Neural progenitor cell (in vitro differentiated cells): ENCODE data around the gene ADD3. TPM values are rescaled to one million over a fixed set of nuclear protein-coding genes. Genes with fewer than 3 reads are reported as not detected.

Experiments used
- DNase-seq: peaks from one replicate; pipeline ENCODE4 v3.0.0-alpha.2; 2016; ENCODE audit warnings: low spot score
- H2AFZ ChIP-seq: fragments of 200-600 bp; sonication (generic); replicated peaks from 2 replicates; pipeline ENCODE4 v1.6.1; 2016; ENCODE audit warnings: antibody characterized with exemption
- H3F3A ChIP-seq: fragments of 200-600 bp; sonication (generic); 2 replicates; pipeline ENCODE4 v1.6.1; 2016; ENCODE audit warnings: antibody characterized with exemption, low read depth
- H3K27ac ChIP-seq: fragments of 200-600 bp; sonication (generic); 2 replicates; pipeline ENCODE4 v1.5.1; 2016; ENCODE audit warnings: mild to moderate bottlenecking
- H3K27me3 ChIP-seq: fragments of 200-600 bp; sonication (generic); 2 replicates; pipeline ENCODE4 v1.6.1; 2016; ENCODE audit warnings: mild to moderate bottlenecking, moderate library complexity
- H3K36me3 ChIP-seq: fragments of 200-600 bp; sonication (generic); 2 replicates; pipeline ENCODE4 v1.5.1; 2016
- H3K4me1 ChIP-seq: fragments of 200-600 bp; sonication (generic); 2 replicates; pipeline ENCODE4 v1.6.1; 2016; ENCODE audit warnings: mixed run types
- H3K4me2 ChIP-seq: fragments of 200-600 bp; sonication (generic); 2 replicates; pipeline ENCODE4 v1.6.1; 2016
- H3K4me3 ChIP-seq: fragments of 200-600 bp; sonication (generic); 2 replicates; pipeline ENCODE4 v1.5.1; 2016
- H3K79me2 ChIP-seq: fragments of 200-600 bp; sonication (generic); 2 replicates; pipeline ENCODE4 v1.6.1; 2016; ENCODE audit warnings: low read depth
- H3K9ac ChIP-seq: fragments of 200-600 bp; sonication (generic); 2 replicates; pipeline ENCODE4 v1.6.1; 2016
- H3K9me3 ChIP-seq: fragments of 200-600 bp; sonication (generic); 2 replicates; pipeline ENCODE4 v1.5.1; 2016; ENCODE audit warnings: low read depth
- H4K20me1 ChIP-seq: fragments of 200-600 bp; sonication (generic); 2 replicates; pipeline ENCODE4 v1.6.1; 2016; ENCODE audit warnings: low read depth
- H3K27ac Mint-ChIP-seq: 3 replicates; pipeline ENCODE4 v1.8.0; 2021; ENCODE audit warnings: mixed read lengths
- H3K27me3 Mint-ChIP-seq: 2 replicates; pipeline ENCODE4 v1.8.0; 2022; ENCODE audit warnings: low read depth, mild to moderate bottlenecking, inconsistent platforms, moderate library complexity, mixed read lengths; ENCODE audit not compliant: insufficient read depth
- H3K36me3 Mint-ChIP-seq: 3 replicates; pipeline ENCODE4 v1.8.0; 2021; ENCODE audit warnings: mixed read lengths
- H3K4me1 Mint-ChIP-seq: 3 replicates; pipeline ENCODE4 v1.8.0; 2021; ENCODE audit warnings: mixed read lengths
- H3K4me3 Mint-ChIP-seq: 3 replicates; pipeline ENCODE4 v1.8.0; 2021; ENCODE audit warnings: mild to moderate bottlenecking, moderate library complexity, mixed read lengths
- H3K9me3 Mint-ChIP-seq: 3 replicates; pipeline ENCODE4 v1.8.0; 2020; ENCODE audit warnings: mixed read lengths
- CTCF ChIP-seq: fragments of 200-600 bp; sonication (generic); IDR thresholded peaks from 2 replicates; pipeline ENCODE4 v1.5.1; 2017; ENCODE audit warnings: antibody characterized with exemption, mild to moderate bottlenecking
- EZH2 ChIP-seq: fragments of 200-600 bp; sonication (generic); IDR thresholded peaks from 2 replicates; pipeline ENCODE4 v1.6.1; 2017; ENCODE audit warnings: antibody characterized with exemption, mild to moderate bottlenecking, moderate library complexity
- EZH2phosphoT487 ChIP-seq: fragments of 200-600 bp; sonication (generic); IDR thresholded peaks from 2 replicates; pipeline ENCODE4 v1.6.1; 2017; ENCODE audit warnings: antibody characterized with exemption
- total RNA-seq: library from RNA; depleted of rRNA; stranded (reverse); fragments of >200 nt; gene quantifications from 2 replicates; pipeline ENCODE4 v1.2.3, GENCODE V29; 2015; ENCODE audit warnings: low replicate concordance

ADD3 gene
- total RNA-seq, 1 donor from 2014 or later: 345 TPM

GRCh38 chr10:110051487-110051886 is 43.7 kb downstream of the ADD3 start:
- Histone ChIP-seq H3K79me2 (peaks cover 89% of the 10 kb centered on the region), H3K36me3 (peaks cover 10% of the 10 kb centered on the region), H2AFZ (no peak overlapping the region), H3F3A (peaks cover 4% of the 10 kb centered on the region), H4K20me1 (peaks cover 14% of the 10 kb centered on the region), H3K27ac (no peak overlapping the region), H3K9ac (no peak overlapping the region), H3K4me2 (no peak overlapping the region), H3K27me3 (no peaks in the 10 kb centered on the region), H3K4me3 (no peak overlapping the region), H3K9me3 (peaks cover 8% of the 10 kb centered on the region), H3K4me1 (peaks cover 13% of the 10 kb centered on the region)
- Mint-ChIP-seq H3K9me3 (peaks cover 22% of the 10 kb centered on the region), H3K4me1 (peaks cover 4% of the 10 kb centered on the region), H3K27me3 (no peaks in the 10 kb centered on the region), H3K27ac (no peak overlapping the region), H3K36me3 (peaks cover 25% of the 10 kb centered on the region), H3K4me3 (no peak overlapping the region)
- no peak for DNase-seq
- TF ChIP-seq EZH2 (no peak), CTCF (no peak), EZH2phosphoT487 (no peak)

- Histone ChIP-seq H3K27ac (no peak overlapping the region), H3K9ac (no peak overlapping the region), H3K4me3 (no peak overlapping the region), H4K20me1 (peaks cover 27% of the 10 kb centered on the region), H3K4me1 (peaks cover 22% of the 10 kb centered on the region), H3K4me2 (no peak overlapping the region), H3F3A (peaks cover 11% of the 10 kb centered on the region), H3K79me2 (peaks cover 89% of the 10 kb centered on the region), H3K27me3 (no peaks in the 10 kb centered on the region), H3K36me3 (no peaks in the 10 kb centered on the region), H3K9me3 (no peaks in the 10 kb centered on the region), H2AFZ (no peak overlapping the region)
- Mint-ChIP-seq H3K36me3 (peaks cover 23% of the 10 kb centered on the region), H3K9me3 (peaks cover 15% of the 10 kb centered on the region), H3K4me3 (no peak overlapping the region), H3K4me1 (peaks cover 4% of the 10 kb centered on the region), H3K27me3 (no peaks in the 10 kb centered on the region), H3K27ac (no peak overlapping the region)
- no peak for DNase-seq
- TF ChIP-seq CTCF (no peak), EZH2phosphoT487 (no peak), EZH2 (no peak)
Measured at GRCh38 chr10:110052916-110053315, 45.1 kb downstream of the ADD3 start.

- H3K36me3 ChIP-seq: no peaks in the 10 kb centered on the region
- Mint-ChIP-seq H3K4me3 (no peak overlapping the region), H3K27me3 (no peaks in the 10 kb centered on the region), H3K4me1 (peaks cover 6% of the 10 kb centered on the region), H3K27ac (no peak overlapping the region), H3K9me3 (no peaks in the 10 kb centered on the region), H3K36me3 (peaks cover 3% of the 10 kb centered on the region)
- H3K4me1 ChIP-seq: peaks cover 22% of the 10 kb centered on the region
- peaks cover 98% of the 10 kb centered on the region for H3K79me2 ChIP-seq
- no peak for DNase-seq
- H2AFZ ChIP-seq: no peak overlapping the region
- H3K27me3 ChIP-seq: no peaks in the 10 kb centered on the region
- no peaks in the 10 kb centered on the region for H3K9me3 ChIP-seq
- no peak overlapping the region for H3K4me2 ChIP-seq
- peaks cover 42% of the 10 kb centered on the region for H4K20me1 ChIP-seq
- H3F3A ChIP-seq: peaks cover 11% of the 10 kb centered on the region
- peak overlapping the region; percentile 34 for H3K27ac ChIP-seq
- no peak overlapping the region for H3K4me3 ChIP-seq
- no peak for TF ChIP-seq EZH2
- no peak overlapping the region for H3K9ac ChIP-seq
Measured at GRCh38 chr10:110056822-110057221, 49.0 kb downstream of the ADD3 start.

- Mint-ChIP-seq H3K4me1 (peaks cover 6% of the 10 kb centered on the region), H3K9me3 (no peaks in the 10 kb centered on the region), H3K27ac (no peak overlapping the region), H3K36me3 (peaks cover 3% of the 10 kb centered on the region), H3K4me3 (no peak overlapping the region), H3K27me3 (no peaks in the 10 kb centered on the region)
- TF ChIP-seq EZH2phosphoT487 (no peak), EZH2 (no peak), CTCF (no peak)
- no peak overlapping the region for H3K27ac ChIP-seq
- H3K4me2 ChIP-seq: no peak overlapping the region
- H3K27me3 ChIP-seq: no peaks in the 10 kb centered on the region
- peaks cover 95% of the 10 kb centered on the region for H3K79me2 ChIP-seq
- peaks cover 40% of the 10 kb centered on the region for H4K20me1 ChIP-seq
- no peak overlapping the region for H3K4me3 ChIP-seq
- DNase-seq: no peak
- peaks cover 22% of the 10 kb centered on the region for H3K4me1 ChIP-seq
- no peaks in the 10 kb centered on the region for H3K36me3 ChIP-seq
- no peaks in the 10 kb centered on the region for H3K9me3 ChIP-seq
- no peak overlapping the region for H2AFZ ChIP-seq
- H3F3A ChIP-seq: peaks cover 11% of the 10 kb centered on the region
- H3K9ac ChIP-seq: no peak overlapping the region
Measured at GRCh38 chr10:110057456-110057855, 49.7 kb downstream of the ADD3 start.
